Subcutaneous abdominal adipose tissue (tissue), 5 donors: ENCODE data around the gene KLHDC8A.

Source experiments
- H3K27ac ChIP-seq: one replicate; pipeline ENCODE4 v1.7.0; 2013; ENCODE audit warnings: low read depth, mild to moderate bottlenecking, inconsistent platforms, low read length, moderate library complexity
- H3K27me3 ChIP-seq, 5 donors: one replicate each; pipeline ENCODE4 v1.7.0; 2013; ENCODE audit warnings: low read length in 5 of 5, inconsistent platforms in 1 of 5; ENCODE audit not compliant: control insufficient read depth in 5 of 5, insufficient read depth in 4 of 5
- H3K36me3 ChIP-seq, 5 donors: one replicate each; pipeline ENCODE4 v1.7.0; 2013; ENCODE audit warnings: low read length in 5 of 5; ENCODE audit not compliant: control insufficient read depth in 5 of 5, insufficient read depth in 5 of 5
- H3K4me1 ChIP-seq, 5 donors: one replicate each; pipeline ENCODE4 v1.7.0; 2013; ENCODE audit warnings: low read length in 5 of 5, mild to moderate bottlenecking in 3 of 5, moderate library complexity in 1 of 5; ENCODE audit not compliant: control insufficient read depth in 5 of 5, insufficient read depth in 5 of 5
- H3K4me3 ChIP-seq, 5 donors: one replicate each; pipeline ENCODE4 v1.7.0; 2013; ENCODE audit warnings: low read length in 5 of 5, low read depth in 1 of 5
- H3K9ac ChIP-seq, 5 donors: one replicate each; pipeline ENCODE4 v1.7.0; 2013; ENCODE audit warnings: low read length in 5 of 5, mild to moderate bottlenecking in 4 of 5, moderate library complexity in 3 of 5
- H3K9me3 ChIP-seq, 5 donors: one replicate each; pipeline ENCODE4 v1.7.0; 2013; ENCODE audit warnings: low read length in 5 of 5; ENCODE audit not compliant: control insufficient read depth in 5 of 5
- donor health status: healthy.
- donor health status: healthy.
- donor health status: healthy.
- donor health status: healthy.
- donor health status: healthy.

Gene KLHDC8A

GRCh38 chr1:205358579-205358978 is 1.9 kb upstream of the KLHDC8A start:
- H3K27me3 ChIP-seq = peaks cover 12 to 25% (median 14%) of the 10 kb centered on the region in 5 donors
- no peaks in the 10 kb centered on the region for H3K9me3 ChIP-seq
- H3K4me3 ChIP-seq = no peak overlapping the region
- H3K27ac ChIP-seq = no peak overlapping the region
- no peak overlapping the region for H3K9ac ChIP-seq
- peaks cover 0 to 9% (median 7%) of the 10 kb centered on the region in 5 donors for H3K4me1 ChIP-seq
- no peaks in the 10 kb centered on the region for H3K36me3 ChIP-seq

- no peak overlapping the region for H3K4me3 ChIP-seq
- H3K4me1 ChIP-seq = peaks cover 0 to 9% (median 7%) of the 10 kb centered on the region in 5 donors
- H3K9me3 ChIP-seq = no peaks in the 10 kb centered on the region
- no peaks in the 10 kb centered on the region for H3K36me3 ChIP-seq
- H3K27me3 ChIP-seq = peaks cover 12 to 25% (median 16%) of the 10 kb centered on the region in 5 donors
- H3K27ac ChIP-seq = no peak overlapping the region
- no peak overlapping the region for H3K9ac ChIP-seq
Observed at GRCh38 chr1:205357567-205357966, 845 bp upstream of the KLHDC8A start.

- peaks cover 0 to 9% (median 7%) of the 10 kb centered on the region in 5 donors for H3K4me1 ChIP-seq
- H3K27ac ChIP-seq = no peak overlapping the region
- no peaks in the 10 kb centered on the region for H3K9me3 ChIP-seq
- no peaks in the 10 kb centered on the region for H3K36me3 ChIP-seq
- H3K9ac ChIP-seq = no peak overlapping the region
- no peak overlapping the region for H3K4me3 ChIP-seq
- peaks cover 16 to 32% (median 17%) of the 10 kb centered on the region in 5 donors for H3K27me3 ChIP-seq
Observed at GRCh38 chr1:205355075-205355453, 1.7 kb downstream of the KLHDC8A start.

- no peak overlapping the region for H3K9ac ChIP-seq
- no peak overlapping the region for H3K4me3 ChIP-seq
- H3K36me3 ChIP-seq = no peaks in the 10 kb centered on the region
- no peaks in the 10 kb centered on the region for H3K9me3 ChIP-seq
- H3K27me3 ChIP-seq = peaks cover 16 to 33% (median 19%) of the 10 kb centered on the region in 5 donors
- H3K27ac ChIP-seq = no peak overlapping the region
- H3K4me1 ChIP-seq = peaks cover 0 to 10% (median 9%) of the 10 kb centered on the region in 5 donors
Observed at GRCh38 chr1:205354259-205355074, 2.3 kb downstream of the KLHDC8A start.

- Histone ChIP-seq H3K27me3 (peaks cover 15 to 38% (median 19%) of the 10 kb centered on the region in 5 donors), H3K9ac (no peak overlapping the region), H3K9me3 (no peaks in the 10 kb centered on the region), H3K4me3 (no peak overlapping the region), H3K36me3 (no peaks in the 10 kb centered on the region), H3K4me1 (peaks cover 0 to 14% (median 9%) of the 10 kb centered on the region in 5 donors), H3K27ac (no peak overlapping the region)
Observed at GRCh38 chr1:205353612-205354011, 3.1 kb downstream of the KLHDC8A start.

- H3K27me3 ChIP-seq = peaks cover 12 to 38% (median 19%) of the 10 kb centered on the region in 5 donors
- no peak overlapping the region for H3K27ac ChIP-seq
- H3K4me3 ChIP-seq = no peak overlapping the region
- no peaks in the 10 kb centered on the region for H3K9me3 ChIP-seq
- H3K4me1 ChIP-seq = peaks cover 0 to 14% (median 9%) of the 10 kb centered on the region in 5 donors
- no peaks in the 10 kb centered on the region for H3K36me3 ChIP-seq
- no peak overlapping the region for H3K9ac ChIP-seq
Observed at GRCh38 chr1:205353191-205353590, 3.5 kb downstream of the KLHDC8A start.

- no peaks in the 10 kb centered on the region for H3K9me3 ChIP-seq
- H3K4me3 ChIP-seq = no peak overlapping the region
- peaks cover 0 to 14% (median 8%) of the 10 kb centered on the region in 5 donors for H3K4me1 ChIP-seq
- H3K36me3 ChIP-seq = no peaks in the 10 kb centered on the region
- peaks cover 16 to 32% (median 17%) of the 10 kb centered on the region in 5 donors for H3K27me3 ChIP-seq
- no peak overlapping the region for H3K9ac ChIP-seq
- H3K27ac ChIP-seq = no peak overlapping the region
Observed at GRCh38 chr1:205351984-205352713, 4.6 kb downstream of the KLHDC8A start.

- no peaks in the 10 kb centered on the region for H3K9me3 ChIP-seq
- peaks cover 0 to 10% (median 0%) of the 10 kb centered on the region in 5 donors for H3K4me1 ChIP-seq
- H3K27ac ChIP-seq = no peak overlapping the region
- peaks cover 5 to 32% (median 14%) of the 10 kb centered on the region in 5 donors for H3K27me3 ChIP-seq
- H3K9ac ChIP-seq = no peak overlapping the region
- no peaks in the 10 kb centered on the region for H3K36me3 ChIP-seq
- H3K4me3 ChIP-seq = no peak overlapping the region
Observed at GRCh38 chr1:205350691-205351141, 6.0 kb downstream of the KLHDC8A start.

- H3K36me3 ChIP-seq = no peaks in the 10 kb centered on the region
- peaks cover 4 to 34% (median 15%) of the 10 kb centered on the region in 5 donors for H3K27me3 ChIP-seq
- H3K27ac ChIP-seq = no peak overlapping the region
- H3K4me1 ChIP-seq = peaks cover 0 to 10% (median 0%) of the 10 kb centered on the region in 5 donors
- no peaks in the 10 kb centered on the region for H3K9me3 ChIP-seq
- no peak overlapping the region for H3K4me3 ChIP-seq
- H3K9ac ChIP-seq = no peak overlapping the region
Observed at GRCh38 chr1:205350124-205350523, 6.6 kb downstream of the KLHDC8A start.
